ENCODE results near the gene C4BPB.
A peak's percentile ranks its signal among the peaks of the same experiment; 100 is the strongest.
"Not testable (repeated sequence)": the region's sequence is repeated elsewhere in the genome, so short reads cannot be mapped to it uniquely, and the experiment has no call there.

C4BPB gene

GRCh38 chr1:207088701-207089626, at the start of gene C4BPB:
Gene C4BPB, plus strand, starts transcription at chr1:207088860. Its CDS starts 672 bp downstream, at chr1:207089532.
- no peaks in the 10 kb centered on the region for H3K36me3 Mint-ChIP-seq (ENCODE audit: low read depth)
- H3K9me3 Mint-ChIP-seq = no peaks in the 10 kb centered on the region
- DNase-seq = no peak
- peaks cover 30% of the 10 kb centered on the region for H3K4me1 Mint-ChIP-seq (ENCODE audit: low read depth)
- peak within 1 kb of the TSS; percentile 79 for H3K27ac Mint-ChIP-seq
- H3K4me3 Mint-ChIP-seq = peak within 1 kb of the TSS; percentile 66
- peaks cover 7% of the 10 kb centered on the region for H3K27me3 Mint-ChIP-seq

GRCh38 chr1:207039380-207040180, 49.1 kb upstream of the C4BPB start:
- no peaks in the 10 kb centered on the region for H3K9me3 Mint-ChIP-seq
- no peak overlapping the region for H3K27ac Mint-ChIP-seq
- no peaks in the 10 kb centered on the region for H3K27me3 Mint-ChIP-seq
- peaks cover 6% of the 10 kb centered on the region for H3K4me1 Mint-ChIP-seq (ENCODE audit: low read depth)
- no peak for DNase-seq
- no peak overlapping the region for H3K4me3 Mint-ChIP-seq
- peaks cover 20% of the 10 kb centered on the region for H3K36me3 Mint-ChIP-seq (ENCODE audit: low read depth)

GRCh38 chr1:207040181-207040533, 48.5 kb upstream of the C4BPB start:
- Mint-ChIP-seq H3K27me3 (no peaks in the 10 kb centered on the region), H3K4me1 (ENCODE audit: low read depth) (peaks cover 12% of the 10 kb centered on the region), H3K9me3 (no peaks in the 10 kb centered on the region), H3K27ac (no peak overlapping the region), H3K36me3 (ENCODE audit: low read depth) (peaks cover 26% of the 10 kb centered on the region), H3K4me3 (no peak overlapping the region)
- no peak for DNase-seq

- H3K36me3 Mint-ChIP-seq (ENCODE audit: low read depth) = peaks cover 38% of the 10 kb centered on the region
These were observed 47.3 kb upstream of the C4BPB start for GRCh38 chr1:207041397-207041796.

GRCh38 chr1:207045453-207045852, 43.2 kb upstream of the C4BPB start:
- H3K27ac Mint-ChIP-seq = no peak overlapping the region
- no peaks in the 10 kb centered on the region for H3K27me3 Mint-ChIP-seq
- peaks cover 79% of the 10 kb centered on the region for H3K36me3 Mint-ChIP-seq (ENCODE audit: low read depth)
- H3K4me1 Mint-ChIP-seq (ENCODE audit: low read depth) = peaks cover 58% of the 10 kb centered on the region
- H3K4me3 Mint-ChIP-seq = no peak overlapping the region
- DNase-seq = no peak
- no peaks in the 10 kb centered on the region for H3K9me3 Mint-ChIP-seq

More at GRCh38 chr1:207041397-207041796, 47.3 kb upstream of the C4BPB start:
- not testable (repeated sequence) for H3K27ac Mint-ChIP-seq, H3K4me3 Mint-ChIP-seq, H3K27me3 Mint-ChIP-seq, H3K9me3 Mint-ChIP-seq, DNase-seq
- peaks cover 25% of the 10 kb centered on the region for H3K4me1 Mint-ChIP-seq (ENCODE audit: low read depth)

GRCh38 chr1:207047505-207047904, 41.2 kb upstream of the C4BPB start:
- H3K27me3 Mint-ChIP-seq = no peaks in the 10 kb centered on the region
- peak overlapping the region; percentile 15 for H3K4me3 Mint-ChIP-seq
- DNase-seq = no peak
- H3K9me3 Mint-ChIP-seq = no peaks in the 10 kb centered on the region
- no peak overlapping the region for H3K27ac Mint-ChIP-seq
- H3K4me1 Mint-ChIP-seq (ENCODE audit: low read depth) = peaks cover 72% of the 10 kb centered on the region
- peaks cover 81% of the 10 kb centered on the region for H3K36me3 Mint-ChIP-seq (ENCODE audit: low read depth)

GRCh38 chr1:207048041-207048440, 40.6 kb upstream of the C4BPB start:
- no peak for DNase-seq
- Mint-ChIP-seq H3K36me3 (ENCODE audit: low read depth) (peaks cover 80% of the 10 kb centered on the region), H3K9me3 (no peaks in the 10 kb centered on the region), H3K4me1 (ENCODE audit: low read depth) (peaks cover 77% of the 10 kb centered on the region), H3K27me3 (no peaks in the 10 kb centered on the region), H3K27ac (no peak overlapping the region), H3K4me3 (peak overlapping the region; percentile 25)

- Mint-ChIP-seq H3K36me3 (ENCODE audit: low read depth) (peaks cover 73% of the 10 kb centered on the region), H3K9me3 (no peaks in the 10 kb centered on the region), H3K27me3 (no peaks in the 10 kb centered on the region), H3K4me1 (ENCODE audit: low read depth) (peaks cover 80% of the 10 kb centered on the region), H3K27ac (peak overlapping the region; percentile 15), H3K4me3 (peak overlapping the region; percentile 99)
- no peak for DNase-seq
These were observed 39.6 kb upstream of the C4BPB start for GRCh38 chr1:207049054-207049453.

GRCh38 chr1:207049514-207049913, 39.1 kb upstream of the C4BPB start:
- Mint-ChIP-seq H3K27ac (peak overlapping the region; percentile 98), H3K27me3 (no peaks in the 10 kb centered on the region), H3K4me1 (ENCODE audit: low read depth) (peaks cover 80% of the 10 kb centered on the region), H3K36me3 (ENCODE audit: low read depth) (peaks cover 69% of the 10 kb centered on the region), H3K9me3 (no peaks in the 10 kb centered on the region), H3K4me3 (peak overlapping the region; percentile 99)
- no peak for DNase-seq

GRCh38 chr1:207049974-207050391, 38.7 kb upstream of the C4BPB start:
- no peak for DNase-seq
- peaks cover 76% of the 10 kb centered on the region for H3K4me1 Mint-ChIP-seq (ENCODE audit: low read depth)
- peak overlapping the region; percentile 98 for H3K27ac Mint-ChIP-seq
- peaks cover 65% of the 10 kb centered on the region for H3K36me3 Mint-ChIP-seq (ENCODE audit: low read depth)
- H3K4me3 Mint-ChIP-seq = peak overlapping the region; percentile 99
- no peaks in the 10 kb centered on the region for H3K9me3 Mint-ChIP-seq
- H3K27me3 Mint-ChIP-seq = no peaks in the 10 kb centered on the region

- H3K4me1 Mint-ChIP-seq (ENCODE audit: low read depth) = peaks cover 70% of the 10 kb centered on the region
- DNase-seq = peak; percentile 91
These were observed 38.0 kb upstream of the C4BPB start for GRCh38 chr1:207050480-207051190.

GRCh38 chr1:207051191-207051943, 37.3 kb upstream of the C4BPB start, which contains the start of gene YOD1:
Gene YOD1, minus strand, starts transcription at chr1:207051208. Its CDS starts 178 bp downstream, at chr1:207051030.
- Mint-ChIP-seq H3K4me3 (peak within 1 kb of the TSS; percentile 99), H3K27ac (peak within 1 kb of the TSS; percentile 98), H3K9me3 (no peaks in the 10 kb centered on the region), H3K27me3 (no peaks in the 10 kb centered on the region), H3K4me1 (ENCODE audit: low read depth) (peaks cover 62% of the 10 kb centered on the region), H3K36me3 (ENCODE audit: low read depth) (peaks cover 51% of the 10 kb centered on the region)
- no peak for DNase-seq

More at GRCh38 chr1:207050480-207051190, 38.0 kb upstream of the C4BPB start:
- H3K27me3 Mint-ChIP-seq = no peaks in the 10 kb centered on the region
- H3K4me3 Mint-ChIP-seq = peak overlapping the region; percentile 99
- H3K9me3 Mint-ChIP-seq = no peaks in the 10 kb centered on the region
- peak overlapping the region; percentile 98 for H3K27ac Mint-ChIP-seq
- H3K36me3 Mint-ChIP-seq (ENCODE audit: low read depth) = peaks cover 58% of the 10 kb centered on the region

- H3K27me3 Mint-ChIP-seq = no peaks in the 10 kb centered on the region
- peak within 1 kb of the TSS; percentile 99 for H3K4me3 Mint-ChIP-seq
- H3K9me3 Mint-ChIP-seq = no peaks in the 10 kb centered on the region
- peaks cover 45% of the 10 kb centered on the region for H3K4me1 Mint-ChIP-seq (ENCODE audit: low read depth)
- peak; percentile 96 for DNase-seq
- H3K27ac Mint-ChIP-seq = peak within 1 kb of the TSS; percentile 94
- H3K36me3 Mint-ChIP-seq (ENCODE audit: low read depth) = peaks cover 33% of the 10 kb centered on the region
These were observed 35.5 kb upstream of the C4BPB start, which contains the start of gene PFKFB2 for GRCh38 chr1:207052911-207053769. Gene PFKFB2, plus strand, starts transcription at chr1:207053275. Its CDS starts 1,443 bp downstream, at chr1:207054718.
